NCI-H1105 (cell line): Measurements from ENCODE around the gene PACS2.
"Not testable (repeated sequence)": the region's sequence is repeated elsewhere in the genome, so short reads cannot be mapped to it uniquely, and the experiment has no call there.

Experiments used
- DNase-seq: peaks from one replicate; lab custom pipeline; 2025; lab: John Stamatoyannopoulos, UW

PACS2 gene

DNA sequence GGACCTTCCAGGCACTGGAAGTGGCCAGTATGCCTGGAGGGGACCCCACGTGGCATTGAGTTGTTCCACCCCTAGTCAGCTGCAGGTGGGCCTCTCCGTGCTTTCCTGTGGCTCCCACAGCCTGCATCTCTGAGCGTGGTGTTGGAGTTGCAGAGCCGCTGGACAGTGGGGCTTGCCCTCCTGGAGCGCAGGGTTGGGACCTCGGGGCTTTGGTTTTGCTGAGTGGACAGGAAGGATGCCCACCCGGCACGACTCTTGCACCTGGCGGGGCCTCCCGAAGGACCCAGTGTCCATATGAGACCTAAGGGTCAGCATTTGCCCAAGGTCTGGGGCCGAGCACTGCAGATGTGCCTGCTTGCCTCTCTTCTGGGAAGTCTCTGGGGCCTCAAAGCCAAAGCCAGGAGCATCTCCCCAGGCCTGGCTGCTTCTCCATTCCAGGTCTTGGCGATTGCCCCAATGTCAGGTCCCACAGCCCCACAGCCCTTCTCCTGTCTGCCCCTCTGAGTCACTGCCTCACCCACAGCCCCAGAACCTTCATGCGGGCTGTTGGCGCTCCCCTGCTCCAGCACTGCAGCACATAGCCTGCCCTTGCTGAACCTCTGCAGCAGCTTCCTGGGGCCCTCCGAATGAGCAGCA is 1.5 kb downstream of the PACS2 start:
- DNase-seq: no peak

DNA sequence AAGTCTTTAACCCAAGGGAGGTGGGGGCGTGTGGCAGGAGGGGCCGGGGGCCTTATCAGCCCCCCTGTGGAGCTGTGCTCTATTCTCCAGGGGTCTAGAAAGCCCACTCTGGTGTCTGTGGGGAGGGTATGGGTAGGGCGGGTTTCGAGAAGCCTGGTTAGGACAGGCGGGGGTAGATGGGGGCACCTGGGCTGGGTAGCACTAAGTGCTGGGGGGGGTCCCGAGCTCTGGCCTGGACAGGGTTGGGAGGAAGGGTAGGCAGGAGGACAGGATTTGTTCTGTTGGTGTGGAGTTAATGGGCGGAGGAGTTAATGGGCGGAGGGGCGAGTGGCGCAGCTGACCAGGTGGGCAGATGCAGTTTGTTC is 2.0 kb downstream of the PACS2 start:
- DNase-seq: no peak

DNA sequence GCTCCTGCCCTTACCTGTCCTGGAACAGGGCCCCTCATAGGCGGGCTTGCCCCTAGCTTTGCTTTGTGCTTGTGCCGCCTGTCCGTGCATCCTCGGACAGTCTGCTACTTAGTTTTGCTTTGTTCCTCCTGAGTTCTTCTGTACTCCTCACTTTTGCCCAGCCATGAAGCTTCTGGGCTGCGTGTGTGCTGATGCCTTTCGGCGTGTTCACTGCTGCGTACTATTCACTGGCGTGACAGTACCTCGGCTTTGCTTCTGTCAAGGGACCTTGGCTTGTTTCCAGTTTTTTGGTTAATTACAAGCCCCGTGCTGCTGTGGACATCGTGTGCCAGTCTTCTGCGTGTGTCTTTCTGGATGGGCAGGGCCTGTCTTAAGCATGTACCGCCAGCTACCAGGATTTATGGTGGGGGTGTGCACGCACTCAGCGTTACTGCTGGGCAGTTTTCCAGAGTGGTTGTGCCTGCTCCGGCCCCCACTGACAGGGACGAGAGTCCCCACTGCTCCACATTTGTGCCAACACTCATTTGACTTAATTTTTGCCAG is 2.5 kb downstream of the PACS2 start:
- DNase-seq: no peak

DNA sequence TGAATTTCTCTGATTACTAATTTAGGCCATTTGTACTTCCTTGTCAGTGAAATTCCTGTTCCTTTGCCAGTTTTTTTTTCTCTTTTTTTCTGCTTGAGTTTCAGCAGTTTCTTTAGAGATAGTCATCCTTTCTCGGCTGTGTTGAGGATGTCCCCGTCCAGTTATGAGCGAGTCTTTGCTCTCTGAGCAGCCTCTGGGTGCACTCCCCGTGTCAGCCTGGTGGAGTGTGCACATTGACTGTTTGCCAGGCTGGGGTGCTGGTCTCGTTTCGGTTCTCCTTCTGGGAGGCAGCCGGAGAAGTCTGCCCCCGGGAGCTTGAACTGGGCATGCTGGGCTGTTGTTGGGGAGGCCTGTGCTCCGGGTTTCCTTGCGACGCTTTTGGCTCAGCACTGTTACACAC is 3.0 kb downstream of the PACS2 start:
- no peak for DNase-seq

DNA sequence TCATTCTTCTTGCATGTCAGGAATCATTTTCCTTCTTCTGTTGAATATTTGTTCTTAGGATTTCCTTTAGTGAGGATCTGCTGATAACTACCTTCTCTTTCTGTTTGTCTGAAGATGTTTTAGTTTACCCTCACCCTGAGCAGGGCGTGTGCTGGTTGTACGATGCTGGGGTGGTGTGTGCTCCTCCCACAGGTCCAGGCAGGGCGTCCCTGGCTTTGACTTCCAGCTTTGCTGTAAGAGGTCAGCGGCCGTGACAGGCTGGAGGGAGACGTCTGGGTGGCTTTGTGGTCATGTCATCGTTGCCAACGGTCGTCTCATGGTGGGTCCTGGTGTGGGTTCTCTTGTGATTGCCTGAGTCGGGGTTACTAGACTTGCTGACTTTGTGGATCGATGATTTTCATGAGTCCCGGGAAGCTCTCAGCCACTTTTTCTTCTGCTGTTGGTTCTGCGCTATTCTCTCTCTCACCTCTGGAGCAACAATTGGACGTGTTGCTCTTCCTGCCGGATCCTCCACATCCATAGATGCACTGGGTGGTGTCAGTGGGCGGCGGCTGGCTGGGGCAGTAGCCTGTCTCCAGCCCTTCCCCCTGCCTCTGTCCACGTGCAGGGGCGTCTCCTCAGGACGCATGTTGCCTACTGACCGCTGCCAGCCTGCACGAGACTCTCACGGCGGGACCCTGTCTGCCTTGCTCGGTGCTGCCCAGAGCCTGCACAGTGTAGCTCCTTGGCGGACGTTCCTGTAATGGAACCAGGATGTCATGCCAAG is 8.4 kb downstream of the PACS2 start:
- DNase-seq: no peak

DNA sequence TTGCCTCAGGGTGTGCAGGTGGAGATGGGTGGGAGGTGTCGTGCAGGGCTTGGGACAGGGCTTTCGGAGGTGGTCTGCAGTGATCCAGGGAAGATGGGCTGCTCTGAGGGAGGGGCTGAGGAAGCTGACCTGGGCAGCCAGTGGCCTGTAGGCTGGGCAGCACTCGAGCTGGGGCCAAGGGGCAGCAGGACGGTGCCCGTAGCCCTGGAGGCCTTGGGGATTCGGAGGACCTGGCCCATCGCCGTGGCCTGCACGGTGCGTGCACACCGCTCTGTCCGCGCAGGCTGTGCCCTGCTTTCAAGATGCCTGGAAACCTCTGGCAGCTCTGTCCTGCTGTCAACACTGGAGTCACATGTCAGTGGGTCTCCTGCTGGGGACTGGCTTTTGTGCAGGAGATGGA is 9.1 kb downstream of the PACS2 start:
- DNase-seq: no peak

DNA sequence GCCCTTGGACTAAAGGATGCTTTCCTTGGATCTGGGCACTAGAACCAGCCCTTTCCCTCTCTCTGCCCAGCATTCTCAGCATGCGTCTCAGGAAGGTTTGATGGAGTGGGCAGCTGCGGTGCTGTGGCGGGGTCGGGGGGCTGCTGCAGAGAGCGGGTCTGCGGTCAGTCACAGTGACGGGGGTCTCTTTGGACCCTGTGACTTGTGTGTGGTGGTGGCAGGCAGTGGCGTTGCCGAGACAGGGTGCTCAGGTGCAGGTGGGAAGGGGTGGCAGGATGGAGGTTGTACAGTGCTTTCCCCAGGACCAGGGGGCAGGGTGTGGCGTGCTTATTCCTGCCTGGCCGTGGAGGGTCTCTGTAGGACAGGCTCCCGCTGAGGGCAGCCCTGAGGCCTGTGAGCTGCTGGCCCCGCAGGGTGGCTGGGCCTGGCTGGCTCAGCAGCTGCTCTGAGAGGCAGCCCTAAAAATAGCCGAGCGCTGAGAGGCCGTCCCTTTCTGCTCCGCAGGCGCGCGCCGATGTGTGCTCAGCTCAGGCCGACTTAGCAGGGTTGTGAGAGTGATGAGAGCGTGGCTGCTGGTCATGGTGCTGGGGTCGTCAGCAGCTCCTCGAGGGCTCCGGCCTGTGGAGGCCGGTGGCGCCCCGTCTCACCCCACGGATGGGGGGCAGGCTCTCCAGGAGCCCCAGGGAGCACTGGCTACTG is 9.7 kb downstream of the PACS2 start:
- DNase-seq: no peak

DNA sequence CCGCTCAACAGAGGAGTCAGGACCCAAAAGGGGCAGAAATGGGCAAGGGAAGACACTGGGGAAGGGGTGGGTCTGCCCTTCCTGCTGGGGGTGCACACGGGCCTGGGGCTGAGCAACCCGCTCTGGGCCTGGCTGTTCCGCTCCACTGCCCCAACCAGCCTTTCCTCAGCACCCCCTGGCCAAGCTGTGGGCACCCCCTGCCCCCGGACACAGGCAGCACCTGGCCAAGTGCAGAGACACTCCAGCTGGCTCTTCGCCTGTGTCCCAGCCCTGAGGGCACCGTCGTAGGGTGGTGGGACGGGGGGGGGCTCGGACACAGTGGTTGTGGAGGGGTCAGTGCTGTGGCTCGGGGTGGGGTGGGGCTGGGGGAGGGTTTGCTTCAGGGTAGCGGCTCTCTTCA is 10.3 kb downstream of the PACS2 start:
- no peak for DNase-seq

DNA sequence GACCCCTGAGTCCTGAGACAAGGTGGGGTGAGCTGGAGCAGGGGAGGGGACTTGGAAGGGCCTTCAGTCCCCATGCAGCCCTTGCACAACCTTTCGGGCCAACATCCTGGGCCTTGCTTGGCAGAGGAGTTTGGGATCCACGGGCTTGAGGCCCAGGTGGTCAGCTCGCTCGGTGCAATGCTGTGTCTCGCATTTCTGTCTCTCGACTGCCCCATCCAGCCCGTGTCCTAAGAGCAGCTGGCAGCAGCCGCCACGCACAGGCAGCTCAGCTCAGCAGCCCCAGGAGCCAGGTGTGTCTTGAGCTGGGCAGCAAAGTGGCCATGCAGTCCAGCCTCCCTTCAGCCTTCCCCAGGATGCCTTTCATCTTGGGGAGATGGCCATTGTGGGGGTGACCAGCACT is 10.8 kb downstream of the PACS2 start:
- no peak for DNase-seq

DNA sequence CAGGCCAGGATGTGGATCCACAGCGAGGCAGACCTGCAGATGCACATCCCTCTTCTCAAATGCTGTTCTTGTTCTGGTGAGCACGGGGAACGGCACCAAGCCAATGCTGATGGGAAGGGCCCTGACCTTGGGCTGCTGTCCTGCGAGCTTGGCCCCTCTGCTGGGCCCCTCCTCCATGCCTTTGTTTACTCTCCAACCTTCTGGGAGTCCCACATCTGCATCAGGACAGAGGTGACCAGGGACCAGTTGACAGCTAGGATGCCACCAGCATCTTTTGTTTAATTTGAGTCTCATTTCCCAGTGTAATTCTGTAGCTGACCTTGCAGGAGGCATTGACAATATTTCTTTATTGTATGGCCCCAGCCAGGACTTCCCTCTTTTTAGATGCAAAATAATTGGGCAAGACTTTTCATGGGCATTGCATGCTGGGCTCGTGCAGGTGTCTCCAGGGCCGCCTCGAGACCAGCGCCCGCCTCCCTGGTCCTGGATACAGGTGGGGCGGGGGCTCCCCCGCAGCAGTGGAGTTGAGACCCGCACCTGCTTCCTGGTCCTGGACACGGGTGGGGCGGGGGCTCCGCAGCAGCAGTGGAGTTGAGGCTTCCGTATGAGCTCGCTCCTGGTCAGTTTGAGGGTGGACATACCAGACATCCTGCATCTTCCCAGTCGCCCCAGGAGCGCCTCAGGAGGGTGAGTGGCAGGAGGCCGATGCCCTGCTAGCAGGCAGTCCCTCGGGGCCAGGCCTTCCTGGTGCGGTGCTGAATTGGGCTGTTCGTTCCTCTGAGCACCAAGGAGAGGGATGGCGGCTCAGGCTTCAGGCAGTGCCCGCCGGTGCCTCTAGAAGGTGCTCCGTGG is 11.4 kb downstream of the PACS2 start:
- DNase-seq: no peak

DNA sequence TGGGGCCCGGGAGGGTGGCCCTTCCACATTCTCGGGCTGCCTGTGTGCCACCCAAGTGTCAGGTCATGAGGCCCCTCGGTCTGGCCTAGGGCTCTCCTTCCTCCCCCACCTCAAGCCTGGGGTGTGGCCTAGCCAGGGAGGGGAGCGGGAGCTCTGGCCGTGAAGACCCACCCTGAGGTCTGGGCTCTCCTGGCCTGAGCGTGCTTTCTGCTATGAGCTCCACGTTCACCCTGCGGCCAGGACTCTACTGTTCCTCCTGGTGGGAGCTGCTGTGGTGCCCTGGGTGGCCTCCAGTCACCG is 12.0 kb downstream of the PACS2 start:
- no peak for DNase-seq

DNA sequence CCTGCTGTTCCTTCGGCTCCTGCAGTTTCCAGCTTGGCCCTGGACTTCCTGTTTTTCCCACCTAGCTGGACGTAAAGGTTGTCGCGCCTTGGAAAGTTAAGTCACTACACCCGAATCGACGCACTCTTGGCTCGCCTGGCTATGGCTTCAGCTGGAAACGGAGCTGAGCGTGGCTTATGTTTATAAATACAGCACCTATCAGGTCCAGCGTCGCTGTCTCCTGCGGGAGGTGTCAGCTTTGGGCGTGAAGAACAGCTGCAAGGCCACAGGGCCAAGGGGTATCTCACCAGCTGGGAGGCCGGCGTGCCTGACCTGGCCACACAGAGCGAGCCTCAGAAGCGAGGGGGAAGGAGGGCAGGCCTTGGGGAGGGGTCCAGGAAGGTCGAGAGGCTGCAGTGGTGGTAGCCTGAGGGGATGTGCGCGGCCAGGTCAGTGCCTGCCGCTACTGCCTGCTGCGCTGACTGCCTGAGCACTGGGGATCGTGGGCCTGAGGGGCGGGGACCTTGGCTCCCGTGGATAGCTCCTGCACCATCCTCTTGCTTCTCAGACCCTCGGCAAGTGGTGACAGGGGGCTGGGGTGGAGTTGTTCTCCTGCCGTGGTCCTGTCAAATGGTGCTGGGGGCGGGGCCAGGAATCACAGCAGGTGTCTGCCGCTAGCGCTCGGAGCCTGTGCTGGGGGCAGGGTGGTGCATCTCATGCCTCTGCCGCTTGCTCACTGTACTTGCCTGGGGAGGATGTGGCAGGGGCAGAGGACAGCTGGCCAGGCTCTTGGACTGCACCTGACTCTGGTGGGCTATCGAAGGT is 12.5 kb downstream of the PACS2 start:
- DNase-seq: no peak

DNA sequence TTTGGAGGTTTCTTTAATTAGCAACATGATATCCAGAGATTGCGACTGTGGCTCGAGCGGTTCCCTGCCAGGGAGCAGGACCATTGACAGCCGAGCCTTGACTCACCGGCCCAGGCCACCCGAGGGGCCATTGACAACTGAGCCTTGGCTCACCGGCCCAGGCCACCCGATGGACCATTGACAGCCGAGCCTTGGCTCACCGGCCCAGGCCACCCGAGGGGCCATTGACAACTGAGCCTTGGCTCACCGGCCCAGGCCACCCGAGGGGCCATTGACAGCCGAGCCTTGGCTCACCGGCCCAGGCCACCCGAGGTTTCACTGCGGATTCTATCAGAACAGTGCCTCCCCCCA is 13.1 kb downstream of the PACS2 start:
- DNase-seq: not testable (repeated sequence)

DNA sequence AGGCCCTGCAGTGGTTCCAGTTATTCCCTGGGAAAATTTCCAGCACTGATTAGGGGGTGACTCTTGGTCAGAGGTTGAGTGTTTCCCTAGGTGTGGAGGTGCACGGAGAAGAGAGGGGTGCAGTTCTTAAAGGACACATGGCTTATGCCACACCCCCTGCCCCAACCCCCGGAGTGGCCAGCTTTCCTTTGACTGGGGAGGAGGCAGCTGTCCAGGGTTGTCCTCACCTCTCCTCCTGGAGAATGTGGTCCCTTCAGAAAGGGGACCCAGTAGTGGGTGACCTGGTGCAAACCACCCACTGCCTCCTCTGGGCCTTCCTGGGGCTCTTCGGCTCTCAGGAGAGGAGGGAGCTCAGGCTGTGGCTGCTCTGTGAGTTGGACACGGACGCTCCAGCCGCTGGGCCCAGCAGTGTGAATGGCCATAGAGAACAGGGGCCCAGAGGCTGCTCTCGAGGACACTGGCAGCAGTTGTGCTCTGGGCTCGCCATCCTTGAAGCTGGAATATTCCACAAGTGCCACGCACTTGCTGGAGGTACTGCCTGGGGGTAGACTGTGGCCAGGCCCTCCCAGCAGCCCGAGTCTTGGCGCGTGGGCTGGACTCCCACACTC is 13.6 kb downstream of the PACS2 start:
- DNase-seq: no peak

DNA sequence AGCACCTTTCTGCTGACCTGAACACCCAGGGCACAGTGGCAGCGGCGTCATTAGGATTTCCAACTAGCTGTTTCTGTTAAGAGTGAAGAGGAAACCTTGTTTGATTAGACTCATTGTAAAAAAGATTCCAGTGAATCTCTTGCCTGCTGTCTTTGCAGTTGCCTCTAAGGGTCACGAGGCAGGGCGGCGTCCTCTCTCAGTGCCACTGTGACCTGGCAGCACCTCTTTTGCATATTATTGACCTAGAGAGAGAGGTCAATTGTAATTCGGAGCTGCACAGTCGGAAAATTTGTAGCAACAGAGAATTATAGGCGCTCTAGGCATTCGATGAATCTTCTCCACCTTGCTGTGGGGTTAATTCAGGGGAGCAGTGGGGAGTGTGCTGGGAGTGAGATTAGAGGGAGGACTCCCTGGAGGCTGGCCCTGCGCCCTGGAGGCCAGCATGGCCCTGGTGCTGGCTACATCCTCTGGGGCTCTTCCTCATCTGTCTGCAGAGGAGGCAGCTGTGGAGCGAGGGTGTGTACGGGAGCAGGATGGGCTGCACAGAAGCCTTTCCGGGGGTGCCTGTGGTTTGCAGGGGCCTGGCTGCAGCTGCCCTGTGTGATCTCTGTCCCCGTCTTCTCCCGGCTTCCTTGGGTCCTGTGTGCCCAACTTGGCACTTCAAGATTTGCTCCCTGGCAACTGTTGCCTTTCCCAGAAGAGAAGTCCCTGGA is 14.3 kb downstream of the PACS2 start:
- DNase-seq: no peak

DNA sequence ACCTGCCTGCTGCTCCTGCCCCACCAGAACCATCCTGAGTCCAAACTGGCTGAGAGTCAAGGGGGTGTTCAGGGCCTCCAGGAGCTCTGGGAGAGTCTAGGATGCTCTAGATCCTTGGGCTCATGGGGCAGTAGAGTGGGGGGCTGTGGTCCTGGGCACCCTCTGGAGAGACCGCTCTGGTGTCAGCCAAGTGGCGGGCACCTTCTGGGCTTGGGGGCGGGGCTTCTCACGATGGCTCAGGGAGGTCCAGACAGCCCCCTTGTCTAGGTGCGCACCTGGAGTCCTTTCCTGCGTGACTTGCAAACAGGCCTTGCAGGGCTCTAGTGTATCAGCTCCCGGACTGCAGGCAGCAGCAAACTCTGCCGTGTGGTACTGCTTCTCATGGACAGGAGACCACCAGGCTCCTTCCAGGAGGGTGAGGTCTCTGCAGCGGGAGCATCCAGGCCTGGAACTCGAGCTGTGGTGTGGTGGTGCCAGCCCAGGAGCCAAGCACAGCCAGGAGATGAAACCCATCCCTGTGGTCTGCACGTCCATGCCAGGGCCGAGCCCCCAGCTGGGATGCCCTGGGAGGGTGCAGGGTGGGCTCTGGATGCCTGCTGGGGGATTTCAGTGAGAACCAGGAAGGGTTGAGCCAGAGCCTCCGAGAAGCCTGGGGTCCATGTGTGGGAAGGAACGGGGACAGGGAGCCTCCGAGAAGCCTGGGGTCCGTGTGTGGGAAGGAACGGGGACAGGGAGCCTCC is 15.0 kb downstream of the PACS2 start:
- no peak for DNase-seq

DNA sequence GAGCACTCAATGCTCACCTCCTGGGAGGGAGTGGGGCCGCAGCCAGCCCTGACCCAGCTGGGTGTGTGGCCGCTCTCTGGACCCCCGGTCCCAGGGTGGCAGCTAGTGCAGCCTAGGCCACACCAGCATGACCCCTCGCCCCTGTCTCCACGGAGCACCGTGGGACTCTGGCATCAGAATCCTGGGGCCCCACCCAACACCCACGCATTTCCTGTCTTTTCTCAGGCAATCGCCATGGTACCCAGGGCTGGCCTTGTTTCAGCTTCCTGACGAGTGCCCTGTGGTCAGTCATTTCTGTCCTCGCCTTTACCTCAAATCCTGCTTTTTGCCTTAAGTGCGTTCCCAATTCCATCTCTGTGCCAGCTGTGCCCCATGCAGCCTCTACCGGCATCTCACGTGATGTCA is 15.9 kb downstream of the PACS2 start:
- DNase-seq: no peak

DNA sequence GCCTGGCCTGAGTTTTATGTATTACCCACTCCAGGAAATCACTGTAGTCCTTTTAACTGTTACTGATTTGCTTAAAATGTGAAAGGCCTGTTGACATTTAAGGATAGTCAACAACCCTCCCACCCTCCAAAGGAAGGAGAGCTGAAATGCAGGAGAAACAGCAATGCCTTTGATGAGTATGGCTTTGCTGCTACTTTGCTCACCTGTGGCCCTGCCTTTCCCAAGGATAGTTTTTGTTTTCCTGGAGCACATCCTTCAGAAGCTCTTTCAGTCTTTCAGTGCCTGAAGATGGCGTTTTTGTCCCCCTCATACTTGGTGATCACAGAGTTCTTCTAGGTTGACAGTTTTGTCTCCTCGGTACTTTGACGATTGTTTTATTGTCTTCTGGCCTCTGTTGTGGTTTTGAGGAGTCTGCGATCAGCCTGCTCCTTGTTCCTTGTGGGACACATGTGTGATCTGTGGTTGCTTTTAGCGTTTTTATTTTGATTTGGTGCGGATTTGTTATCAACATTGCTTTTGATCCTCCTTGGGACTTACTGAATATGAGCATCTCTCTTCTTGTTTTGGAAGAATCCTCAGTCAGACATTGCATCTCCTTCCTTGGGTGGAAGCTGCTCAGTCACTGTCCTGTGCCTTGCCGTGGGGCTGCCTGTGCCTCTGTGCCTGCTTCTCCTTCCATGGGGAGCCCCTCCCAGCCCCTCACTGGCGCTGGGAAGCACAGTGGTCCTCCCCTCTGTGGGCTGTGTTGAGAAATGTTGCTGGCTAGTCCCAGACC is 17.2 kb downstream of the PACS2 start:
- DNase-seq: no peak

DNA sequence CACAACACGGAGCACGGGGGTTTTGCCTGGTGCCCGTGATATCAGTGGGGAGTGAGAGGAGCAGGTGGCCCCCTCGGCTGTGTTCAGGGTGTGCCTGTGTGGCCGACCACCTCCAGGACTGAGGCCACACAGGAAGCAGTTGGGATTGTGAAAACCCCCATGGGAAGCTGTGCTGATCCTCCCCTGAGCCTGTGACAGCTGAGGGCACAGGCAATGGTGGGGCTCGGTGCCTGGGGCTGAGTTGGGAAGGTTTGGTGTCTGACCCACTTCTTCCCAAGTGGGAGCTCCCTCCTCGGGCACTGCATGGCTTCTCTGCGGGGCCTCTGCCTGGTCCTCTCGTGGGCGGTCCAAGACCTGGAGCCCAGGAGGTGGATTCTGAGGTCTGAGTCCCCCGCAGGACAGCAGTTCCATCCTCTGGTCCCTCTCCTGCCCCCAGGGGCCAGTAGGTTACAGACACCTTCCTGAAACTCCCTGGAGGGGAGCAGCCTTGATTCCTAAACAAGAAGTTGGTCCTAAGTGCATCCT is 17.9 kb downstream of the PACS2 start:
- no peak for DNase-seq
